ENCODE data around the gene FBRSL1.

GRCh38 chr12:132517013-132517739 is 27.2 kb downstream of the FBRSL1 start:
- TF ChIP-seq TCF4 (CRISPR knock-in tag; IDR thresholded peaks at IDR 0.05; ENCODE audit: borderline replicate concordance) (no peak), CSDC2 (CRISPR knock-in tag; IDR thresholded peaks at IDR 0.05) (no peak)
